Mammary epithelial cell (primary cell): ENCODE measurements around the gene KAZN.

ENCODE experiments used
- EZH2 ChIP-seq: IDR thresholded peaks from 2 replicates; pipeline ENCODE4 v1.6.1; 2012; ENCODE audit warnings: low read length, inconsistent platforms, borderline replicate concordance
- TF ChIP-seq, protein P1 (sequence below), 2 donors: IDR thresholded peaks in 1 of 2; conservative IDR thresholded peaks in 1 of 2; 2 replicates each; pipeline ENCODE4 v1.5.1; 2011 to 2012; ENCODE audit warnings: inconsistent platforms in 2 of 2, low read length in 2 of 2, mild to moderate bottlenecking in 2 of 2, control low read depth in 1 of 2, low read depth in 1 of 2; ENCODE audit not compliant: insufficient read depth in 1 of 2; ENCODE audit errors: extremely low read depth in 1 of 2

DNA sequence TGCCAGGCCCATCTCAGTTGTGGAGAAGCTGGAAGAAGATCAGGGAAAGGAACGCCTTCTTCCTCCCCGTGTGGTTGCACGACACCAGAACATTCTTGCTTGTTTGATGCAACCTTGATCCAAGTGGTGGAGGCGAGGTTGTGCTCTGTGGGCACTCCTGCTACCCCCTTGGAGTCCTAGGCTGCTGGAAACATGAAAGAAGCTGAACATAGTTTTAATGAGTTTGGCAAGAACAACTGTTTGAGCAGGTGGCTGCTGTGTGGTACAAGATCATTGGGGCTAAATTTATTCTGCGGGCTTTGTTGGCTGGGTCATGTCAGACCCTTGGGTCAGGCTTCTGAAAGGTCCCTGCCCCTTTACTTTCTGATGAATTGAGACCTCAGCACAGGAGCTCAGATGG lies 5.9 kb downstream of the KAZN start:
- TF ChIP-seq, protein P1, sequence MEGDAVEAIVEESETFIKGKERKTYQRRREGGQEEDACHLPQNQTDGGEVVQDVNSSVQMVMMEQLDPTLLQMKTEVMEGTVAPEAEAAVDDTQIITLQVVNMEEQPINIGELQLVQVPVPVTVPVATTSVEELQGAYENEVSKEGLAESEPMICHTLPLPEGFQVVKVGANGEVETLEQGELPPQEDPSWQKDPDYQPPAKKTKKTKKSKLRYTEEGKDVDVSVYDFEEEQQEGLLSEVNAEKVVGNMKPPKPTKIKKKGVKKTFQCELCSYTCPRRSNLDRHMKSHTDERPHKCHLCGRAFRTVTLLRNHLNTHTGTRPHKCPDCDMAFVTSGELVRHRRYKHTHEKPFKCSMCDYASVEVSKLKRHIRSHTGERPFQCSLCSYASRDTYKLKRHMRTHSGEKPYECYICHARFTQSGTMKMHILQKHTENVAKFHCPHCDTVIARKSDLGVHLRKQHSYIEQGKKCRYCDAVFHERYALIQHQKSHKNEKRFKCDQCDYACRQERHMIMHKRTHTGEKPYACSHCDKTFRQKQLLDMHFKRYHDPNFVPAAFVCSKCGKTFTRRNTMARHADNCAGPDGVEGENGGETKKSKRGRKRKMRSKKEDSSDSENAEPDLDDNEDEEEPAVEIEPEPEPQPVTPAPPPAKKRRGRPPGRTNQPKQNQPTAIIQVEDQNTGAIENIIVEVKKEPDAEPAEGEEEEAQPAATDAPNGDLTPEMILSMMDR (conservative IDR thresholded peaks at IDR 0.05 in 1 of 2, IDR thresholded peaks at IDR 0.05 in 1 of 2; ENCODE audit: extremely low read depth in 1 of 2, insufficient read depth in 1 of 2, low read depth in 1 of 2, low read length in 2 of 2): no peak
- TF ChIP-seq EZH2: no peak
